ENCODE data around the gene HACD3. TPM values are rescaled to one million over a fixed set of nuclear protein-coding genes. Genes with fewer than 3 reads are reported as not detected.

The HACD3 gene
- total RNA-seq, 1 experiment from 2014 or later = 133 TPM

DNA sequence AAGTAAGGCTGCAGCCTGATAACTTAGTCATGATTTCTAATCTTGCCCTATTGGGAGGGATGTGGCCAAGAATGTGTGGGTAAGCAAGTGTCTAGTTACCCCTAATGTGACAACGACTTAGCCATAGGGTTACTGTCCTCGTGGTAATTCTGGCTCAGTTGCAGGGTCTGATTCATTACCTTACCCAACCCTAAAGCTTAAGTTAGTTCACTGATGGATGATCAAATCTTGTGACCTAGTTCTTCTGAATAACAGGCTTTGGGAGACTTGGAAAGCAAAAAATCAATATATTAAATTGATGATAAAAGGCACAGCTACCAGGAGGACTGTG lies 82.3 kb downstream of the HACD3 start:
- no peak overlapping the region for H3K4ac ChIP-seq (ENCODE audit: low read depth, low read length)
- H3K18ac ChIP-seq (ENCODE audit: insufficient read length, low read depth, low read length) = no peak overlapping the region
- Mint-ChIP-seq H3K27ac (peak overlapping the region in 1 of 3 experiments; percentile 99; a peak in 2 of 7 replicates), H3K27me3 (ENCODE audit: low read depth) (no peaks in the 10 kb centered on the region; the same call in none of the 2 replicates), H3K4me1 (peaks cover 16 to 21% of the 10 kb centered on the region in 2 experiments), H3K9me3 (no peaks in the 10 kb centered on the region; a peak in 1 of 5 replicates), H3K36me3 (ENCODE audit: insufficient read depth in 1 of 3, low read depth in 3 of 3) (peaks cover 0 to 1% (median 0%) of the 10 kb centered on the region in 3 experiments; a peak in 1 of 7 replicates), H3K4me3 (peak overlapping the region; percentile 90 to 92; a peak in 2 of 5 replicates)
- no peak overlapping the region for H2BK15ac ChIP-seq (ENCODE audit: low read depth, low read length)
- TF ChIP-seq, protein P1, sequence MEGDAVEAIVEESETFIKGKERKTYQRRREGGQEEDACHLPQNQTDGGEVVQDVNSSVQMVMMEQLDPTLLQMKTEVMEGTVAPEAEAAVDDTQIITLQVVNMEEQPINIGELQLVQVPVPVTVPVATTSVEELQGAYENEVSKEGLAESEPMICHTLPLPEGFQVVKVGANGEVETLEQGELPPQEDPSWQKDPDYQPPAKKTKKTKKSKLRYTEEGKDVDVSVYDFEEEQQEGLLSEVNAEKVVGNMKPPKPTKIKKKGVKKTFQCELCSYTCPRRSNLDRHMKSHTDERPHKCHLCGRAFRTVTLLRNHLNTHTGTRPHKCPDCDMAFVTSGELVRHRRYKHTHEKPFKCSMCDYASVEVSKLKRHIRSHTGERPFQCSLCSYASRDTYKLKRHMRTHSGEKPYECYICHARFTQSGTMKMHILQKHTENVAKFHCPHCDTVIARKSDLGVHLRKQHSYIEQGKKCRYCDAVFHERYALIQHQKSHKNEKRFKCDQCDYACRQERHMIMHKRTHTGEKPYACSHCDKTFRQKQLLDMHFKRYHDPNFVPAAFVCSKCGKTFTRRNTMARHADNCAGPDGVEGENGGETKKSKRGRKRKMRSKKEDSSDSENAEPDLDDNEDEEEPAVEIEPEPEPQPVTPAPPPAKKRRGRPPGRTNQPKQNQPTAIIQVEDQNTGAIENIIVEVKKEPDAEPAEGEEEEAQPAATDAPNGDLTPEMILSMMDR (conservative IDR thresholded peaks at IDR 0.05) = no peak
- no peak overlapping the region for H2BK120ac ChIP-seq (ENCODE audit: low read depth, low read length, poor library complexity, severe bottlenecking)
- H2BK5ac ChIP-seq (ENCODE audit: insufficient read length, low read length) = no peak overlapping the region
- DNase-seq = no peak
- H4K5ac ChIP-seq (ENCODE audit: insufficient read length, low read depth, low read length) = no peak overlapping the region
- no CpG with 5 or more reads among the region's 2 CpGs for WGBS (ENCODE audit: extremely low coverage, insufficient read length, low lambda C conversion rate)
- H3K56ac ChIP-seq (ENCODE audit: insufficient read length, low read depth, low read length) = no peak overlapping the region
- H3K4me1 ChIP-seq (ENCODE audit: insufficient read depth, low read length) = peaks cover 2% of the 10 kb centered on the region; the same call in 1 of the 2 replicates
- no peak overlapping the region for H2AK5ac ChIP-seq (ENCODE audit: insufficient read length, low read length)
- no peak overlapping the region for H2BK12ac ChIP-seq (ENCODE audit: insufficient read length, low read depth, low read length)
- no peak overlapping the region for H2AFZ ChIP-seq (ENCODE audit: low read length)
- no peak overlapping the region for H3K14ac ChIP-seq (ENCODE audit: insufficient read depth, low read length)
- H3K23me2 ChIP-seq (ENCODE audit: insufficient read length, low read depth, low read length, poor library complexity, severe bottlenecking) = peaks cover 8% of the 10 kb centered on the region
- H3K79me1 ChIP-seq (ENCODE audit: insufficient read depth, low read depth, low read length, poor library complexity, severe bottlenecking) = no peaks in the 10 kb centered on the region
- H3K27ac ChIP-seq (ENCODE audit: insufficient read length, low read depth, low read length) = no peak overlapping the region
- no peaks in the 10 kb centered on the region for H3K9me3 ChIP-seq (ENCODE audit: control insufficient read depth, low read depth, low read length)
- no peak overlapping the region for H3K9ac ChIP-seq (ENCODE audit: extremely low read depth, insufficient read length, low read length)
- H4K8ac ChIP-seq (replicated peaks; ENCODE audit: insufficient read length, low read depth, low read length) = no peak overlapping the region
- no peaks in the 10 kb centered on the region for H4K20me1 ChIP-seq (ENCODE audit: control insufficient read depth, insufficient read depth, insufficient read length)
- no peak overlapping the region for H3T11ph ChIP-seq (ENCODE audit: low read length)
- H2BK20ac ChIP-seq (ENCODE audit: low read depth, low read length, poor library complexity, severe bottlenecking) = no peak overlapping the region
- H3K4me2 ChIP-seq (ENCODE audit: insufficient read depth, insufficient read length, low read length) = no peak overlapping the region
- peaks cover 2% of the 10 kb centered on the region; the same call in 1 of the 2 replicates for H3K79me2 ChIP-seq (ENCODE audit: insufficient read depth, low read length)
- H4K91ac ChIP-seq (ENCODE audit: insufficient read length, low read depth, low read length) = no peak overlapping the region
- H3K27me3 ChIP-seq (ENCODE audit: insufficient read depth, low read length) = no peaks in the 10 kb centered on the region
- no peak overlapping the region for H3K23ac ChIP-seq (ENCODE audit: insufficient read length, low read depth, low read length)

All from H9 (cell line).